GM21367 (cell line): Measurements from ENCODE around the gene STMP1.
"Not testable (repeated sequence)": the region's sequence is repeated elsewhere in the genome, so short reads cannot be mapped to it uniquely, and the experiment has no call there.

ENCODE experiments used
- ATAC-seq: cut with Tn5 transposase; IDR thresholded peaks from one replicate; pipeline ENCODE4 v1.9.1; 2021; ENCODE audit not compliant: unreplicated experiment

The STMP1 gene

DNA sequence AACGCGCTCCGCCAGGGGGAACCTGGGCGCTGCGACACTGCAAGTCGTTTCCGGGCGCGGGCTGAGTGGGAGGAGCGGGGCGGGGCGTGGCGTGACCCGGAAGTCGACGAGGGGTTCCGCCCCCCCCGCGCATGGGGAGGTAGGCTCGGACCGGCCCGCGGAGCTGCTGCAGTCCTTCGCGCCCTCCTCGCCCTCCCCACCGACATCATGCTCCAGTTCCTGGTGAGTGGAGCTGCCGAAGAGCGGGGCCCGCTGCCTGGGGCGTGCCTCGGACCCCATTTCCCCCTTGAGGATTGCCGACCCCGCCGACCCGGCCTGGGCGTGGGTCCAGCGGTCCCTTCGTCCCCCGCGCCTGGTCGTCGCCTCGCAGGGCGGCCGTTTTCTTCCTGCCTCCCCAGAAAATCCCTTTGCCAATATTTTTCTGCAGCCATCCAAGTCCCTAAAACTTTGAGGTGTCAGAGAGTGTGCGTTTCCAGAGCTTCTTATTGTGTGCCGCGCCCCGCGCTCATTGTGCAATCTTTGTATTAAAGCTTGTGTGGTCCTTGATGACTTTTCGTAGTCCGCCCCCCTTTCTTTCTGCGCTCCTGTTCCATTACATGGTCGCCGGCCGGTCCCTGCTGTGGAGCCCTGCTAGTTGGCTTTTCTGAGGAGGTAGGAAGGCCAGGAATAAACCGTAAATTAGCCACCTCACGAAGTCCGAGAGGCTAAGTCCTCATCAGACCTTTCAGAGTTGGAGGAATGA, at the start of gene STMP1:
Gene STMP1, plus strand, starts transcription at position 142 of the 742 bp plus-strand sequence.
- peak; percentile 91 for ATAC-seq

DNA sequence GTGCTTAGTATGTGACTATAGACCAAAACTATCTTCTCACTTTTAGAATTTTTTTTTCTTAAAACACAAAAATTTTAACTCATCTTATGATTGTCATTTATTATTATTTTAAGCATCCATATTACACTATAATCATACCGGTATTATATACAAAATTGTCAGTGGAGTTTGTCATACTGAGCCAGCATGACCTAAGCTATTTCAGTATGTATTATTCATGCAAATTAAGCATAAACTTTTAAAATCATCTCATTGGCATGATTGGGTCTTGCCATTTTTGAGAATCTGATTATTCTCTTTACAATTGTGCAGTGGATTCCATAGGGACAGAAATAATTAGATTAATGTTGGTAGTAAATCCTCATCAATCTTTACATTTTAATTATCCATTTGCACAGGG, 46.2 kb upstream of the STMP1 start:
- no peak for ATAC-seq

DNA sequence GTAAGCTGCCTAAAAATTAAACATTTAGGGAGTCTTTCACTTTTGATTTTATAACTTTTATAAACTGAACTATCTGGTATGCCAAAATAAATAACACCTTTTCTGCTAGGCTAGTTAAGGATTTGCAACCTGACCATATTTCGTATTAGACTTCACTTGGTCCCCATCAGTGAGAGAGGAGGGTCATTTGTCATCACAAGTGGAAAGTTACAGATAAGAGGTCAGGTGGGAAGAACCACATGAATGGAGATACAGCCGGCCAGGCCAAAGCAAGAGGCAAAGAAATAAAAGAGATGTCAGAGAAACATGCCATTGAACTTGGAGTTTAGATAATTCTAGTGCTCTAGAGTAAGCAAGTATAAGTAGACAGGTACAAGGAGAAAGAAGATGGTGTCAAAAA, 44.5 kb upstream of the STMP1 start:
- no peak for ATAC-seq

DNA sequence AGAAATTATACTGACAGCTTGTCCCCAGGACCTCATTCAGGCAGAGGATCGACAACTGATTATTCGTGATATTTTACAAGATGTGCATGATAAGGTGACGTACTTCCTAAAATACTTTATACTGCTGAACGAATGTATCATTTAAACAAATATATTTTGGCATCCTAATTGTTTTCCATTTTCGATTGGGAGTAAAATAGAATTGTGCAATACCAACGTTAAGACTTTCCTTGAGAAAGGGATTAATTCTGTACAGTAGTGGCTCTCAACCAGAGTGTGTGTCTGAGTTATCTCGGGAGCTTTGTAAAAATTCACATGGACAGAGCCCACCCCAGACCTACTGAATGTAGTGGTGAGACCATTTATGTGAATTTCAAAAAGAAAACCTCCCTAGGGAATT, 43.8 kb upstream of the STMP1 start:
- ATAC-seq, result no peak

DNA sequence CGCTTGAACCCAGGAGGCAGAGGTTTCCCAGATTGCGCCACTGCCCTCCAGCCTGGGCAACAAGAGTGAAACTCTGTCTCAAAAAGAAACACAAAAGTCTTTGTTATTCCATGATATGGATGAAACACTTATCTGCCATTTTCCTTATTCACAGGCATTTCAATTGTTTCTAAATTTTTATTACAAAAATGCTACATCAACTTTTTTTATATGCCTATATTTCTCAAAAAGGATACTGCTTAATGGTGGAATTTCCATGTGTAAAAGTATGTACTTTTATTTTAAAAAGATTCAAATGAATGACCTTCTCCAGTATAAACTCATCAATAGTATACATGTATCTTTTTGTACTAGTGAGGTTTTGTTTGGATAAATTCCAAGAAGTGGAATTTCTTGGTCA, 41.9 kb upstream of the STMP1 start:
- no peak for ATAC-seq

GRCh38 chr7:135620980-135621850, 41.1 kb upstream of the STMP1 start:
- ATAC-seq, result no peak

DNA sequence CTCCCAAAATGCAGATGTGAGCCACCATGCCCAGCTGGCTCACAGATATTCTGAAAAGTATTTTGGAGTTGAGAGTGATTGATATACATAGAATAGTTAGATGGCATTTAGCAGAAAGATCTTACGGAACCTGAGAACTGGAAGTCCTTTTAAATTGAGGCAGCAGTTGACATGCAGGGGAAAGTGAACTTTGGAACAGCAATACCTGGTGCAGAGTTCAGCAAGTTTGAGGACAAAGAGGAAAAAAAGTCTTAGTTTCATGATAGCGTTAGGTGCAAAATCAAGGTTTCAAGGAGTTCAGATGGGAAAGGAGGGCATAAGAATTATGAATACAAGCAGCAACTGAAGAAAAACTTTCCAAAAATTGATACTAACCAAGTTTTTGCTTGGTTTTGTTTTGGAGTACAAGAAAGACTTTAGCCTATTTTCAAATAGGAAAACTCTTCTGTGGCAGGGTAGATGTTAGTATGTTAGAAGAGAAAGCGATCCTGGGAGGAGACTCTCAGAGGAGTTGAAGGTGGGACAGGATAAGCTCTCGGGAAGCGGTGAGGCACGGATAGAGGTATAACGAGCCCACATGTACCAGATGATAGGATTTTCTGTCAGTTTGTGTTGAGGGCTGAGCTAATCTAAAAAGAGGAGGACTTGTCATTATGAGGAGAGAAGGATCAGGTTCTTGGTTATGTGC, 28.0 kb upstream of the STMP1 start:
- ATAC-seq, result no peak

GRCh38 chr7:135639690-135640089, 22.6 kb upstream of the STMP1 start:
- ATAC-seq, result not testable (repeated sequence)

DNA sequence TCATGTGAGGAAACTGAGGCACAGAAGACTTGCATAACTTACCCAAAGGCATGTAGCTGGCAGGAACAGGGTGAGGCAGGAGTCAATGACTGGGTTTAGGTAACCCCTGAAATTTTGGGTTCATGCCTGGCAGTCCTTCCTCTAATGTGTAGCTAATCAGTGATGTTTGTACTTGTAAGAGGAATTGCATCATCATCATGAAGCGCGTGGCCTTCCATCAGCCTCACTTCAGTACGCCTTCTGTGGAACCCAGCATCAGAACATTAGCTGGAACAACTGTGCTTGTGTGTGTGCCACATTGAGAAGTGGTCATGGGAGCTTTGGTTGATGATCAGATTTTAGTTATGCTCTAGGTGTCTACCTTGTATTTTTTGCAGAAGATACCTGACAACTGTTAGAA, 18.2 kb upstream of the STMP1 start:
- ATAC-seq, result no peak

- no peak for ATAC-seq
These were observed 17.6 kb upstream of the STMP1 start for GRCh38 chr7:135644729-135645128.

DNA sequence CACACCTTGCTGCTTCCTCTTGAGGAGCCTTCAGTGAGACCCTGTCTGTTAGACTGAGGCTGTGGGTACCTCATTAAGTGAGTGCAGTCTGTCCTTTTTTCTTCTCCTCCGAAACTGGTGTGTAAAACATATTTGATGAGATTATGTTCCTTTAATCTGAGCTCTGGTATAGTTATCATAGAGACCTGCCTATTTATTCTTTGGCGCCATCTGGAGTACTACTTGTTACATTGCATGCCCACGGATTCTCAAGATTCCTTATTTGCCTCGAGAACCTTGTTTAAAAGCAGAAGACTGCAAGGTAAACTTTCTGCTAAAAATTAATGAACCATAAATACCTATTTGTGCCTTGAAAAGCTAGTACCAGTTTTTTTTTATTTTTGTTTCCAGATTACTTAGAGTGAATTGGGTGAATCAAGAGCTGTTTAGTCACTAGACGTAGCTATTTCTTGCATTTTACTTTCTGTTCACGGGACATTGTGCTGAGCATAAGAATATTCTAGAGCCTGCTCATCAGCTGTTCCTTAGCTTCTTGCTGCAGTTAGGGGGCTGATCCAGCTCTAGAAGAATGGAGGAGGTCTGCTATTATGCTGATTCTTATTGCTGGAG, 16.9 kb upstream of the STMP1 start:
- ATAC-seq, result no peak

- ATAC-seq, result no peak
These were observed 14.6 kb upstream of the STMP1 start for GRCh38 chr7:135647755-135648154.

DNA sequence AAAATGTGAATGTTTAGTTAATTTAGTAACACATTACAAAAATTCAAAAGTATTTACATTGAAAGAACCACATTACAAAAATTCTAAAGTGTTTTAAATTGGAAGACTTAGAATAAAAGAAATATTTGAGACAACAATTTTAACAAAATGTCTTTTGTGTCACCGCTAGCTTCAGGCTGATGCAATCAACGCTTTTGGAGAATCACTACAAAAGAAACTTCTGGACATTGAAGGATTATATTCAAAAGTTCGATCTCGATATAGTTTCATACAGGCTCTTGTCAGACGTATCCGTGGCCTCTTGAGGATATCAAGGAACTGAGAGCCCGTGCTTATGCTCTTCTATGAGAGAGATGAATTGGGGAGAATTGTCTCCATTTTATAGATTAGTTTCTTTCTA, 14.1 kb upstream of the STMP1 start:
- ATAC-seq, result no peak

GRCh38 chr7:135650831-135651573, 11.3 kb upstream of the STMP1 start:
- no peak for ATAC-seq

GRCh38 chr7:135653340-135654080, 8.8 kb upstream of the STMP1 start:
- no peak for ATAC-seq

DNA sequence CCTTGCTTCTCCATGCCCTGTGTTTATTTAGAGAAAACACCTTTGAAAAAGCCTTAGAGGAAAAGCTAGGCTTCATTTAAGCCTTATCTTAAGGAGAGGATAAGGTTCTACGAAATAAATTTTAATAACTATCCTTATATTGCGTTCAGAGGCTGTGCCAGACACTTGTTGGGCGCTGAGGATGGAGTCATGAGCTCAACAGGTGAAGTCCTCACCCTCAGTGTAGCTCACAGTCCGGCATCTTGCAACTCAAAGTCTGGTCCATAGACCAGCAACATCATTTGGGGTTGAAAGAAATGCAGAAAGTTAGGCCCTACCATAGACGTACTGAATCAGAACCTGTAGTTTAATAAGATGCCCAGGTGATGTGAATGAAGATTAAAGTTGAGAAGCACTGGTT, 3.8 kb upstream of the STMP1 start:
- ATAC-seq, result no peak

GRCh38 chr7:135659159-135659846, 3.0 kb upstream of the STMP1 start:
- no peak for ATAC-seq

GRCh38 chr7:135661311-135662122, 797 bp upstream of the STMP1 start:
- ATAC-seq, result no peak

GRCh38 chr7:135662123-135662372, 266 bp upstream of the STMP1 start:
- ATAC-seq, result no peak
